GM21717 (cell line): ENCODE data around the gene DNMT3L.
A peak's percentile ranks its signal among the peaks of the same experiment; 100 is the strongest.
"Not testable (repeated sequence)": the region's sequence is repeated elsewhere in the genome, so short reads cannot be mapped to it uniquely, and the experiment has no call there.

Experiments used
- ATAC-seq: cut with Tn5 transposase; IDR thresholded peaks from one replicate; pipeline ENCODE4 v1.9.1; 2021; ENCODE audit warnings: mild to moderate bottlenecking, moderate library complexity; ENCODE audit not compliant: unreplicated experiment

The DNMT3L gene

GRCh38 chr21:44261675-44262295 lies at the start of gene DNMT3L:
Gene DNMT3L, minus strand, starts transcription at chr21:44261897. Its CDS starts 638 bp downstream, at chr21:44261259.
- ATAC-seq, result no peak

- ATAC-seq, result no peak
Observed at GRCh38 chr21:44310628-44311507, 49.2 kb upstream of the DNMT3L start.

GRCh38 chr21:44306936-44307704 lies 45.4 kb upstream of the DNMT3L start:
- ATAC-seq, result no peak

GRCh38 chr21:44305691-44306090 lies 44.0 kb upstream of the DNMT3L start:
- no peak for ATAC-seq

- no peak for ATAC-seq
Observed at GRCh38 chr21:44304877-44305293, 43.2 kb upstream of the DNMT3L start.

- ATAC-seq, result no peak
Observed at GRCh38 chr21:44304011-44304616, 42.4 kb upstream of the DNMT3L start.

GRCh38 chr21:44303490-44303981 lies 41.8 kb upstream of the DNMT3L start:
- ATAC-seq, result no peak

GRCh38 chr21:44302573-44303401 lies 41.1 kb upstream of the DNMT3L start:
- ATAC-seq, result not testable (repeated sequence)

- no peak for ATAC-seq
Observed at GRCh38 chr21:44301961-44302406, 40.3 kb upstream of the DNMT3L start.

- ATAC-seq, result no peak
Observed at GRCh38 chr21:44301141-44301540, 39.4 kb upstream of the DNMT3L start.

- ATAC-seq, result peak; percentile 38
Observed at GRCh38 chr21:44300262-44300959, 38.7 kb upstream of the DNMT3L start.

GRCh38 chr21:44299458-44300261 lies 38.0 kb upstream of the DNMT3L start, which contains the start of gene PFKL:
Gene PFKL, plus strand, starts transcription at chr21:44300053. Its CDS starts 53 bp downstream, at chr21:44300106.
- ATAC-seq, result peak; percentile 45

GRCh38 chr21:44299085-44299457 lies 37.4 kb upstream of the DNMT3L start:
- no peak for ATAC-seq

GRCh38 chr21:44298301-44298700 lies 36.6 kb upstream of the DNMT3L start:
- no peak for ATAC-seq

GRCh38 chr21:44297525-44298290 lies 36.0 kb upstream of the DNMT3L start:
- ATAC-seq, result no peak

- no peak for ATAC-seq
Observed at GRCh38 chr21:44296916-44297315, 35.2 kb upstream of the DNMT3L start.

- no peak for ATAC-seq
Observed at GRCh38 chr21:44296103-44296519, 34.4 kb upstream of the DNMT3L start.

GRCh38 chr21:44295646-44296045 lies 33.9 kb upstream of the DNMT3L start:
- ATAC-seq, result no peak
